Activated CD8-positive, alpha-beta T cell treated with anti-CD3 and anti-CD28 coated beads for 36 hours (primary cell): ENCODE data around the gene PCSK1. TPM values are rescaled to one million over a fixed set of nuclear protein-coding genes. Genes with fewer than 3 reads are reported as not detected.

Source experiments
- ATAC-seq: fragments of 200-7000 bp; cut with Tn5 transposase; one replicate; pipeline ENCODE4 v1.10.0; 2021; ENCODE audit warnings: mild to moderate bottlenecking, moderate library complexity
- CTCF ChIA-PET: fragments of 350-600 bp; sonication (Branson Sonifier 250); formaldehyde crosslinking; loops from one replicate; lab custom pipeline; 2021; ENCODE audit warnings: antibody characterized with exemption; lab: Charles Lee
- POLR2A ChIA-PET: fragments of 350-600 bp; sonication (Branson Sonifier 250); formaldehyde crosslinking; loops from one replicate; lab custom pipeline; 2021; ENCODE audit warnings: antibody characterized with exemption; lab: Charles Lee
- DNase-seq: peaks from one replicate; pipeline ENCODE4 v3.0.0-alpha.2; 2020
- H3K27ac Mint-ChIP-seq: one replicate; pipeline ENCODE4 v1.8.0; 2021; ENCODE audit warnings: mild to moderate bottlenecking, mixed read lengths
- H3K27me3 Mint-ChIP-seq: one replicate; pipeline ENCODE4 v1.8.0; 2021; ENCODE audit warnings: mixed read lengths
- H3K36me3 Mint-ChIP-seq: one replicate; pipeline ENCODE4 v1.8.0; 2021; ENCODE audit warnings: low read depth, mixed read lengths
- H3K4me1 Mint-ChIP-seq: one replicate; pipeline ENCODE4 v1.8.0; 2021; ENCODE audit warnings: low read depth, mixed read lengths
- H3K4me3 Mint-ChIP-seq: one replicate; pipeline ENCODE4 v1.8.0; 2021; ENCODE audit warnings: mild to moderate bottlenecking, moderate library complexity, mixed read lengths
- H3K9me3 Mint-ChIP-seq: one replicate; pipeline ENCODE4 v1.8.0; 2021; ENCODE audit warnings: mixed read lengths
- intact Hi-C: fragments of 100-400 bp; cut with micrococcal nuclease; formaldehyde crosslinking; loops from one replicate; pipeline ENCODE4 v1.10.0; 2022
- total RNA-seq, 2 experiments: library from RNA; stranded (reverse); gene quantifications; one replicate each; pipeline ENCODE4 v1.2.3, GENCODE V29; 2021
- TF ChIP-seq, protein P1 (sequence below): fragments of 200-600 bp; IDR thresholded peaks from one replicate; pipeline ENCODE4 v1.8.0; 2022; ENCODE audit warnings: antibody characterized with exemption, mild to moderate bottlenecking

Gene PCSK1
- total RNA-seq, 2 experiments from 2014 or later, result not detected

DNA sequence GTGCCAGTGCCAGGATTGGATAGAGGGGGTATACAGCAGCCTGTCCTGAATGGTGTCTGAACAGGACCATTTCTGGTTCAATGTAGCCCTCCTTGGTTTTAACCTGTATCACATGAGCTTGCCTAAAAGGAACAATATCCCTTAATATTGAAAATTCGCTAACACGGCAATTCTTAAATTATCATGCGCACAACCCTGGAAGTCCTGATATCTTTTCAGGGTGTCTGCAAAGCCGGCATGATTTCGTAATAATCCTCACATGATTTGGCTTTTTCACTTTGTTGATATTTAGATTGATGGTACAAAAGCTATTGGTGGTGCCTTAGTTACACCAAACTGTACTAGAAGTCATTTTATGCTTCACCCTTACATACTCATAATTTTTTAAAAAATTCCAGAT lies 53.2 kb downstream of the PCSK1 start:
- peaks cover under 1% of the 10 kb centered on the region for H3K4me1 Mint-ChIP-seq
- no peak overlapping the region for H3K4me3 Mint-ChIP-seq
- H3K36me3 Mint-ChIP-seq, result no peaks in the 10 kb centered on the region
- POLR2A ChIA-PET, result no interaction called here
- no peak overlapping the region for H3K27ac Mint-ChIP-seq
- TF ChIP-seq, protein P1, sequence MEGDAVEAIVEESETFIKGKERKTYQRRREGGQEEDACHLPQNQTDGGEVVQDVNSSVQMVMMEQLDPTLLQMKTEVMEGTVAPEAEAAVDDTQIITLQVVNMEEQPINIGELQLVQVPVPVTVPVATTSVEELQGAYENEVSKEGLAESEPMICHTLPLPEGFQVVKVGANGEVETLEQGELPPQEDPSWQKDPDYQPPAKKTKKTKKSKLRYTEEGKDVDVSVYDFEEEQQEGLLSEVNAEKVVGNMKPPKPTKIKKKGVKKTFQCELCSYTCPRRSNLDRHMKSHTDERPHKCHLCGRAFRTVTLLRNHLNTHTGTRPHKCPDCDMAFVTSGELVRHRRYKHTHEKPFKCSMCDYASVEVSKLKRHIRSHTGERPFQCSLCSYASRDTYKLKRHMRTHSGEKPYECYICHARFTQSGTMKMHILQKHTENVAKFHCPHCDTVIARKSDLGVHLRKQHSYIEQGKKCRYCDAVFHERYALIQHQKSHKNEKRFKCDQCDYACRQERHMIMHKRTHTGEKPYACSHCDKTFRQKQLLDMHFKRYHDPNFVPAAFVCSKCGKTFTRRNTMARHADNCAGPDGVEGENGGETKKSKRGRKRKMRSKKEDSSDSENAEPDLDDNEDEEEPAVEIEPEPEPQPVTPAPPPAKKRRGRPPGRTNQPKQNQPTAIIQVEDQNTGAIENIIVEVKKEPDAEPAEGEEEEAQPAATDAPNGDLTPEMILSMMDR, result no peak
- DNase-seq, result no peak
- peaks cover 5% of the 10 kb centered on the region for H3K27me3 Mint-ChIP-seq
- intact Hi-C loops, result no loop called here
- ATAC-seq, result no peak
- CTCF ChIA-PET, result interaction anchor here (1.4 kb wide), 1 partner anchor 222 kb away, joined by 5 read pairs; no protein-coding TSS in a partner anchor
- H3K9me3 Mint-ChIP-seq, result no peaks in the 10 kb centered on the region

DNA sequence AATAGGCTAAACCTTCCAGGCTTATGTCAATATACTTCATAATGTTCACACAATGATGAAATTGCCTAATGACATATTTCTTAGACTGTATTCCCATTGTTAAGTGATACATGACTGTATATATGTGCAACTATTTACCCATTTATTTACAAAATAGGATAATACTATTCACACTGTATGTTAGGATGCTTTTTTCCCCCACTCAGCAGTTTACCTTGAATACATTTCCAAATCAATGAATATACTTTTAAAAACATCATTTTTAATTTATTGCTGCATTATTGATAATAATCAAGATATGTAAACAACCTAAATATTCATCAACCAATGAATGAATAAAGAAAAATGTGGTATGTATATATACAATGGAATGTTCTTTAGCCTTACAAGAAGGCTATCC lies 55.5 kb downstream of the PCSK1 start:
- Mint-ChIP-seq H3K4me1 (peaks cover 3% of the 10 kb centered on the region), H3K9me3 (no peaks in the 10 kb centered on the region), H3K27ac (no peak overlapping the region), H3K27me3 (peaks cover 10% of the 10 kb centered on the region), H3K36me3 (no peaks in the 10 kb centered on the region), H3K4me3 (no peak overlapping the region)
- DNase-seq (no peak), ATAC-seq (no peak)
- ChIA-PET CTCF (interaction anchor here (2.0 kb wide), 1 partner anchor 16 kb away, joined by 4 read pairs; no protein-coding TSS in a partner anchor), POLR2A (no interaction called here)
- TF ChIP-seq, protein P1, result no peak
- intact Hi-C loops, result no loop called here

DNA sequence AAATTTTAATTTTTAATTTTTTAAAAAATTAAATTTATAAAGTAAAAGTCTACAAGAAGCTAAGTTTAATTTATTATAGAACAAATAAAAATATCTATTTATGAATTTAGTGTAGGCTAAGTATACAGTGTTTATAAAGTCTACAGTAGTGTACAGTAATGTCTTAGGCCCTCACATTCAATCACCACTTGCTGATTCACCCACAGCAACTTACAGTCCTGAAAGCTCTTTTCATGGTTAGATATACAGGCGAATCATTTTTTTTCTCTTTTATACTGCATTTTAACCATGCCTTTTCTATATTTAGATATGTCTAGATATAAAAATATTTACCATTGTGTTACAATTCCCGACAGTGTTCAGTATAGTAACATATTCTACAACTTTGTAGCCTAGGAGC lies 55.9 kb downstream of the PCSK1 start:
- ChIA-PET CTCF (interaction anchor here (2.0 kb wide), 1 partner anchor 17 kb away, joined by 4 read pairs; no protein-coding TSS in a partner anchor), POLR2A (no interaction called here)
- peaks cover 12% of the 10 kb centered on the region for H3K27me3 Mint-ChIP-seq
- ATAC-seq, result no peak
- intact Hi-C loops, result no loop called here
- peaks cover 3% of the 10 kb centered on the region for H3K4me1 Mint-ChIP-seq
- TF ChIP-seq, protein P1, result no peak
- H3K27ac Mint-ChIP-seq, result no peak overlapping the region
- H3K9me3 Mint-ChIP-seq, result no peaks in the 10 kb centered on the region
- no peak for DNase-seq
- no peaks in the 10 kb centered on the region for H3K36me3 Mint-ChIP-seq
- H3K4me3 Mint-ChIP-seq, result no peak overlapping the region

DNA sequence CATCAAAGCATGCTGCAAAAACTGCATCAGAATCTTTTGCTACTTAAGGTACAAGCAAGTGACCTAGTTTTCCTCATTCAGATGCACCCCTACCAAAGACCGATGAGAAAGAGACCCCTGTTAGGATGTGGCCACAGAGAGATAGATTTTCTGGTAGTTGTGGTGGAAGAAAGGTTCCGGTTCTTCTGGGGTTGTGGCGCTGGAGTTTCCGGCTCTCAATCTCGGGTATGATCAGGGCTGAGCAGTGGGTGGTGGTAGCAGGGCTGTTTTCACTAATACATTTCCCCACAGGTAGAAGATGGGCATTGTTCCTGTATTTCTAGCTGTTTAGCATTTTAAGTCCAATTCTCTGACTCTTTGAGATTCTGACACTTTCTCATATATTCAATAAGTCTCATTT lies 58.4 kb downstream of the PCSK1 start:
- Mint-ChIP-seq H3K27ac (no peak overlapping the region), H3K4me1 (peaks cover 3% of the 10 kb centered on the region), H3K36me3 (no peaks in the 10 kb centered on the region), H3K4me3 (no peak overlapping the region), H3K9me3 (no peaks in the 10 kb centered on the region), H3K27me3 (peaks cover 15% of the 10 kb centered on the region)
- intact Hi-C loops, result no loop called here
- ChIA-PET POLR2A (no interaction called here), CTCF (interaction anchor here (1.4 kb wide), 1 partner anchor 224 kb away, joined by 3 read pairs; no protein-coding TSS in a partner anchor)
- DNase-seq (peak; percentile 15), ATAC-seq (peak; percentile 27)
- TF ChIP-seq, protein P1, result no peak

DNA sequence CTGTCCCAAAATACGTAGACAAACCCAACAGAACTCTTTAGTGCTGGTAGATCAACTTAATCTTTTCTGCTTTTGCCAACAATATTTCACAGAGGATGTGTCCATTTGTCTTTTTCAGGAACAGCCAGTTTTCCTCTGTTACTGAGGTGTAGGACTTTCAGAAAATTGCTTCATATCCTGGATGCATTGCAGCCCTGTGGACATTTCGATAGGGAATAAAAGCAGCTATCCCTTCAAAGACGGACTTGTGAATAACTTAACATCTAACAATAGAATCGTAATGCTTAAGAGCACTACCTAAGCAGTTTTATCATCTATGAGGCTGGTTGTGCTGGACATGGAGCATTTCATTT lies 59.7 kb downstream of the PCSK1 start:
- ChIA-PET POLR2A (no interaction called here), CTCF (no interaction called here)
- H3K36me3 Mint-ChIP-seq, result no peaks in the 10 kb centered on the region
- ATAC-seq (no peak), DNase-seq (no peak)
- peaks cover 3% of the 10 kb centered on the region for H3K4me1 Mint-ChIP-seq
- peaks cover 21% of the 10 kb centered on the region for H3K27me3 Mint-ChIP-seq
- intact Hi-C loops, result no loop called here
- TF ChIP-seq, protein P1, result no peak
- H3K9me3 Mint-ChIP-seq, result no peaks in the 10 kb centered on the region
- H3K27ac Mint-ChIP-seq, result no peak overlapping the region
- H3K4me3 Mint-ChIP-seq, result no peak overlapping the region
